Gastroesophageal sphincter (tissue), 4 donors: ENCODE results near the gene XPO6. TPM values are rescaled to one million over a fixed set of nuclear protein-coding genes. Genes with fewer than 3 reads are reported as not detected.

Experiments
- ATAC-seq: fragments of 150-250 bp; one replicate; pipeline ENCODE4 v1.9.1; 2016; ENCODE audit warnings: mild to moderate bottlenecking, moderate library complexity
- H3K27ac ChIP-seq, 4 donors: fragments of 200-600 bp; sonication (generic) in 3 of 4; 1 replicate in 3 of 4; 2 replicates in 1 of 4; pipeline ENCODE4 v1.5.1; 2016 to 2019
- H3K27me3 ChIP-seq: fragments of 200-600 bp; sonication (generic); one replicate; pipeline ENCODE4 v1.5.1; 2019
- H3K36me3 ChIP-seq, 2 donors: fragments of 200-600 bp; sonication (generic); one replicate each; pipeline ENCODE4 v1.5.1; 2019; ENCODE audit warnings: control low read depth in 1 of 2
- H3K4me1 ChIP-seq, 3 donors: fragments of 200-600 bp; sonication (generic); 1 replicate in 2 of 3; 2 replicates in 1 of 3; pipeline ENCODE4 v1.5.1; 2016 to 2019; ENCODE audit warnings: control low read depth in 2 of 3
- H3K4me3 ChIP-seq, 2 donors: fragments of 200-600 bp; sonication (generic); one replicate each; pipeline ENCODE4 v1.5.1; 2019; ENCODE audit warnings: mild to moderate bottlenecking in 1 of 2, moderate library complexity in 1 of 2
- H3K9me3 ChIP-seq, 3 donors: fragments of 200-600 bp; sonication (generic); one replicate each; pipeline ENCODE4 v1.5.1; 2017 to 2019; ENCODE audit warnings: control low read depth in 2 of 3
- EP300 ChIP-seq: sonication (generic); formaldehyde crosslinking; IDR thresholded peaks from one replicate; pipeline ENCODE4 v1.6.1; 2017; ENCODE audit warnings: antibody characterized with exemption, mild to moderate bottlenecking
- POLR2A ChIP-seq, 2 donors: fragments of 450-650 bp; IDR thresholded peaks; one replicate each; pipeline ENCODE4 v1.6.1; 2017; ENCODE audit warnings: antibody characterized with exemption in 2 of 2, mild to moderate bottlenecking in 2 of 2, moderate library complexity in 1 of 2
- POLR2AphosphoS5 ChIP-seq: sonication (generic); formaldehyde crosslinking; IDR thresholded peaks from one replicate; pipeline ENCODE4 v1.6.1; 2017; ENCODE audit warnings: antibody characterized with exemption
- WGBS, 2 donors: methylation state at CpG; one replicate each; pipeline ENCODE4 v1.1.5; 2018; ENCODE audit warnings: low coverage in 1 of 2; 5-methylcytosine and 5-hydroxymethylcytosine counted together
- total RNA-seq, 4 donors: library from RNA; depleted of rRNA; stranded (reverse); fragments of >200 nt; gene quantifications; one replicate each; pipeline ENCODE4 v1.1.0, GENCODE V29; 2016
- TF ChIP-seq, protein P1 (sequence below), 4 experiments: fragments of 200-600 bp in 2 of 4; fragments of 450-650 bp in 2 of 4; sonication (generic) in 1 of 4; IDR thresholded peaks; one replicate each; pipeline ENCODE4 v1.5.1; 2017 to 2019; ENCODE audit warnings: antibody characterized with exemption in 4 of 4, mild to moderate bottlenecking in 2 of 4, moderate library complexity in 2 of 4

Gene XPO6
- total RNA-seq, 4 donors from 2014 or later: 35.3 to 80.2 (median 66.8) TPM

DNA sequence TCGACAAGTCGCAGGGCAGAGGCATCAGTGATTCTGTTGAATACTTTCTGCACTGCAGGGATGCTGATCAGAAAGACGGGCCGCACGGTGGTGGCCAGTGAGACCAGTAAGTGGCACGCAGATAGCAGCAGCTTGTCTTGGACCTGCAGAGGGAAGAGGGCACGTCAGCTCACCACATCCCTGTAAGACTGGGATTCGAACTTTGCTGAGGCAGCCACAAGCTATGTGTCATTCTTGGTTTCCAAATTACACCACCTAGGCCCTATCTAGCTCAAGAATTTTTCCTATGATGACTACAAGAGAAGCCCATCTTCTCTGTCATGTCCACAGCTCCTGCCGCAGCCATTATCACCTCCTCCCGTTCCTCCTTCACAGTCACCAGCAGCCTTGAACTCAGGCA is 98.9 kb downstream of the XPO6 start:
- H3K27me3 ChIP-seq: no peaks in the 10 kb centered on the region
- H3K36me3 ChIP-seq: peaks cover 0 to 98% of the 10 kb centered on the region in 2 donors
- H3K27ac ChIP-seq: no peak overlapping the region
- ATAC-seq: no peak
- WGBS, 2 donors: 95% methylated on average over 3 of the region's 10 CpGs; no CpG with 5 or more reads in 1 of the 2 donors
- H3K4me3 ChIP-seq: no peak overlapping the region
- TF ChIP-seq EP300 (no peak), POLR2A (IDR thresholded peaks at IDR 0.05) (no peak), POLR2AphosphoS5 (no peak)
- TF ChIP-seq, protein P1, sequence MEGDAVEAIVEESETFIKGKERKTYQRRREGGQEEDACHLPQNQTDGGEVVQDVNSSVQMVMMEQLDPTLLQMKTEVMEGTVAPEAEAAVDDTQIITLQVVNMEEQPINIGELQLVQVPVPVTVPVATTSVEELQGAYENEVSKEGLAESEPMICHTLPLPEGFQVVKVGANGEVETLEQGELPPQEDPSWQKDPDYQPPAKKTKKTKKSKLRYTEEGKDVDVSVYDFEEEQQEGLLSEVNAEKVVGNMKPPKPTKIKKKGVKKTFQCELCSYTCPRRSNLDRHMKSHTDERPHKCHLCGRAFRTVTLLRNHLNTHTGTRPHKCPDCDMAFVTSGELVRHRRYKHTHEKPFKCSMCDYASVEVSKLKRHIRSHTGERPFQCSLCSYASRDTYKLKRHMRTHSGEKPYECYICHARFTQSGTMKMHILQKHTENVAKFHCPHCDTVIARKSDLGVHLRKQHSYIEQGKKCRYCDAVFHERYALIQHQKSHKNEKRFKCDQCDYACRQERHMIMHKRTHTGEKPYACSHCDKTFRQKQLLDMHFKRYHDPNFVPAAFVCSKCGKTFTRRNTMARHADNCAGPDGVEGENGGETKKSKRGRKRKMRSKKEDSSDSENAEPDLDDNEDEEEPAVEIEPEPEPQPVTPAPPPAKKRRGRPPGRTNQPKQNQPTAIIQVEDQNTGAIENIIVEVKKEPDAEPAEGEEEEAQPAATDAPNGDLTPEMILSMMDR (IDR thresholded peaks at IDR 0.05): no peak
- no peaks in the 10 kb centered on the region for H3K4me1 ChIP-seq
- H3K9me3 ChIP-seq: no peaks in the 10 kb centered on the region

GRCh38 chr16:28110977-28111376 is 100.8 kb downstream of the XPO6 start:
- 76 to 84% methylated on average over 2 of the region's 2 CpGs for WGBS, 2 donors
- TF ChIP-seq POLR2A (IDR thresholded peaks at IDR 0.05) (no peak), EP300 (no peak), POLR2AphosphoS5 (no peak)
- TF ChIP-seq, protein P1 (IDR thresholded peaks at IDR 0.05): no peak
- H3K4me1 ChIP-seq: no peaks in the 10 kb centered on the region
- H3K27me3 ChIP-seq: no peaks in the 10 kb centered on the region
- no peak overlapping the region for H3K4me3 ChIP-seq
- no peaks in the 10 kb centered on the region for H3K9me3 ChIP-seq
- H3K36me3 ChIP-seq: peaks cover 1 to 98% of the 10 kb centered on the region in 2 donors
- no peak for ATAC-seq
- H3K27ac ChIP-seq: no peak overlapping the region

DNA sequence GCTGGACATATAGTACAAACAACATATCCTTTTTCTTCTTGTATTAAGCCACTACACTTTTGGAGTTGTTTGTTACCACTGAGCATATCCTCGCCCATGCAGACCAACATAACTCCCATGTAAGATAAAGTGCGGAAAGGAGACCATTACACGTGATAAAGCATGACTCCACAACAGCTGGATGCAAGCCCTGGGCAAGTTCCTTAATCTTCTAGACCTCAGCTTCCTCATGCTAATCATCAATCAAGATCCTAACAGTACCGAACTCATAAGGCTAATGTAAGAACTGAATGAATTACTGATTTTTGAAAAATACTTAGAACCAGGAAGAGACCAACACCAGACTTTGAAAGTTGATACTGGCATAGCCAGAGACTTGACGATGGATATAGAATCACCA is 101.3 kb downstream of the XPO6 start:
- no peaks in the 10 kb centered on the region for H3K9me3 ChIP-seq
- no peak overlapping the region for H3K4me3 ChIP-seq
- no peaks in the 10 kb centered on the region for H3K4me1 ChIP-seq
- no peak for ATAC-seq
- 57 to 82% methylated on average over 5 of the region's 5 CpGs for WGBS, 2 donors
- no peak overlapping the region for H3K27ac ChIP-seq
- no peaks in the 10 kb centered on the region for H3K27me3 ChIP-seq
- TF ChIP-seq POLR2A (IDR thresholded peaks at IDR 0.05) (no peak), POLR2AphosphoS5 (no peak), EP300 (no peak)
- TF ChIP-seq, protein P1 (IDR thresholded peaks at IDR 0.05): no peak
- H3K36me3 ChIP-seq: peaks cover 3 to 98% of the 10 kb centered on the region in 2 donors

- Histone ChIP-seq H3K36me3 (peaks cover 3 to 98% of the 10 kb centered on the region in 2 donors), H3K4me3 (no peak overlapping the region), H3K27ac (no peak overlapping the region), H3K27me3 (no peaks in the 10 kb centered on the region), H3K4me1 (no peaks in the 10 kb centered on the region), H3K9me3 (no peaks in the 10 kb centered on the region)
- TF ChIP-seq, protein P1 (IDR thresholded peaks at IDR 0.05): no peak
- no peak for TF ChIP-seq POLR2AphosphoS5
- ATAC-seq: no peak
- WGBS, 2 donors: 55 to 67% methylated on average over 3 of the region's 3 CpGs
These were observed 101.7 kb downstream of the XPO6 start for GRCh38 chr16:28110074-28110473.

DNA sequence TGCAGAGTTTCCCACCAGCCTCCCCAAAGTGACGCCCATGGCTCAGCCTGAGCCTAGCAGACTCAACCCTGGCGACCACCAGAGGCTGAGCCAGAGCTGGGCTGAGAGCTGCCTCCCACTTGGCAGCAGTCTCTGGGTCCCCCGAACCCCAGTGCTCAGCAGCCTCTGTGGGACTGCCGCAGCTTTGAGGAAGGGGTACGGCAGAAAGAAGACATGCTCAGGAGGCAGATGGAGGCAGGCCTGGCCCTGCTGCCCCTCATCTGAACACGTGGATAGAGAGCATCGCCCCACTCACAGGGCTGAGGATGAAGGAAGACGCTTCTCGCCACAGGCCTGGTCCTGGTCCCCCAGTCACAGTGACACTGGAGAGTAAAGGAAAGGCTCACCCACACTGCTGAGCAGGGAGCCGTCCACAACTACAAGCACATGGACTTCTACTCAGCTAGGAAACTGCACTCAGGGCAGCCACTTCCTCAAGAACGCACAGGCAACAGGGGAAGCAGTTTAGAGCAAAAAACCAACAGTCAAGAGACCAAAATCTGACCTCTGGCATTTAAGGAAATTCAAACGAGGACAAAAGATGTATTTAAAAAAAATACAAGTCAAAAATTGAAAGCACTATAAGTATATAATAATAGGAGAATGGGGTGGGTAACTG is 103.0 kb downstream of the XPO6 start:
- Histone ChIP-seq H3K9me3 (no peaks in the 10 kb centered on the region), H3K27me3 (no peaks in the 10 kb centered on the region), H3K27ac (no peak overlapping the region), H3K4me1 (no peaks in the 10 kb centered on the region), H3K36me3 (peaks cover 3 to 99% of the 10 kb centered on the region in 2 donors), H3K4me3 (no peak overlapping the region)
- ATAC-seq: no peak
- WGBS, 2 donors: 63% methylated on average over 3 of the region's 12 CpGs; no CpG with 5 or more reads in 1 of the 2 donors
- TF ChIP-seq POLR2A (IDR thresholded peaks at IDR 0.05): no peak
